GM19452 (cell line): ENCODE data around the gene ANKRD12.
"Not testable (repeated sequence)": the region's sequence is repeated elsewhere in the genome, so short reads cannot be mapped to it uniquely, and the experiment has no call there.

Source experiments
- ATAC-seq: cut with Tn5 transposase; IDR thresholded peaks from one replicate; pipeline ENCODE4 v1.9.1; 2021; ENCODE audit not compliant: unreplicated experiment

ANKRD12 gene

GRCh38 chr18:9140984-9141383 lies 4.4 kb downstream of the ANKRD12 start:
- no peak for ATAC-seq

DNA sequence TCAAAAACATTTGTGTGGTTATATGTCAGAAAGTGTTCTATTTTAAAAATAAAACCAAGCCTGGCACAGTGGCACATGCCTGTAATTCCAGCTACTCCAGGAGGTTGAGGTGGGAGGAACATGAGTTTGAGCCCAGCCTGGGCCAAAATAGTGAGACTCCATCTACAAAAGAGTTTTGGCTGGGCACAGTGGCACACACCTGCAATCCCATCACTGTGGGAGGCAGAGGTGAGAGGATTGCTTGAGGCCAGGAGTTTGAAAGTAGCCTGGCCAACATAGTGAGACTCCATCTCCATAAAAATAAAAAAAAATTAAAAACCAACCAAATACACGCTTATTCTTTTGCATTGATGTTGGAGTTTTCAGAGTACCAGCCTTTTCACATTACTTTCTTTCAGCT lies 9.6 kb downstream of the ANKRD12 start:
- ATAC-seq: no peak

DNA sequence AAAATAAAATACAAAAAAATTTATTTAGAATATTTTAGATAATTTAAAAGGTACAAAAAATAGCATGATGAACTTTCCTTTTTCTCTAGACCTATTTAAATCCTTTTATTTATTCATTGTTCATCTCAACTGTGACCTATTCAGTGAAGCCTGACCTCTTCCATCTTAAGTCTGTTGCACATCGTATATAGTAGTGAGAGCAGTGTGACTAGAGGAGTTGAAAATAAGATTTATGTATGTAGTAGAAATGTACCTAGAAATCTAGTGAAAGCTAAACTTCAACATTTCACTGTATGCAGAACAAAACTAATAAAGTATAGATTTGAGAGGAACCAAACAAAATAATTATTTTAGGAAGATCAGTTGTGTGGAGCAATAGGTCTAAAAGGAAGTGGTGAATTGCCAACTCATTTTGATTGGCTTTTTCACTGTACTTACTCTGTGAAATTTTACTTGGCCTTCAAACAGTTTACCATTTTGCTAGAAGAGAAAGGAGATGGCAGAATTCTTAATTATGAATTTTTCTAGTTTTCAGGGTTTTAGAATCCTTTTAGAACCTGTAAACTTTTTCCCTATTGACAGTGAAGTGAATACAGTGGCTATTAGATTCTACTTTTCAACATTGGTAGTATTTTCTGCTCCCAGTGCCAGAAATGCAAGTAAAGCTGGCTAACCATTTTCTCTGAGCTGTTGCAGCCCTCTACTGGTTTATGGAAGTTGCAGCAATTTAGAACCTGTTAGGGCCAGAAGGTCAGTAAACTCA lies 11.0 kb downstream of the ANKRD12 start:
- ATAC-seq: peak; percentile 37

DNA sequence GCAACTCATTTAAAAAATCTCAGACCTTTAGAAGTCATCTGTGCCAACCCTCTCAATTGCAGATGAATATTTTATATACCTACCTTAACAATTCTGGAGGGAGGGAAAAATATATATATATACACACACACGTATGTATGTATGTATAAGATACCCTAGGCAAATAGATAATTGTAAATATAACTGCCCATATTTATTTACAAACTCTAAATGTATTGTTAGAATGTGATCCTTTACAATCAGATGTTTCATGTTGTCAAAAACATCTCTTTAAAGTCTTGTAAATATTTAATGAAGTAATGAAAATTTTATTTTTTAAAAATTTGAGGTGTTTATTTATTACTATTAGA lies 11.6 kb downstream of the ANKRD12 start:
- ATAC-seq: no peak

GRCh38 chr18:9150121-9150520 lies 13.5 kb downstream of the ANKRD12 start:
- no peak for ATAC-seq

DNA sequence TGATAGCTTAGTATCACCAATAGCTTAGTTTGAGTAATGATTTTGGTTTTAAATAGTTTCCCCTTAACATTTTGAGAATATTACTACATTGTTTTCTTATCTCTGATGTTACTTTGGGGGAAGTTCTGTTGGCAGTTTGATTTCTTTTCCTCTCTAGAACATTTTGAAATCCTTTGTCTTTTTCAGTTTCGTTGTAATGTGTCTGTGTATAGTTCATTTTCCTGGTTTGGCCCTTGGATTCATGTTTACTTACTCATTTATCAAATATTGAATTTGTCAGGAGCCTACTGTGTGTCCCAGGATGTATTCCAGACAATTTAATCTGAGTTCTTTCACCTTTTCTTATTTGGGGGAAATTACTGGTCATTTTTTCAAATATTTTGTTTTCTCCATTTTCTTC lies 16.7 kb downstream of the ANKRD12 start:
- ATAC-seq: no peak

DNA sequence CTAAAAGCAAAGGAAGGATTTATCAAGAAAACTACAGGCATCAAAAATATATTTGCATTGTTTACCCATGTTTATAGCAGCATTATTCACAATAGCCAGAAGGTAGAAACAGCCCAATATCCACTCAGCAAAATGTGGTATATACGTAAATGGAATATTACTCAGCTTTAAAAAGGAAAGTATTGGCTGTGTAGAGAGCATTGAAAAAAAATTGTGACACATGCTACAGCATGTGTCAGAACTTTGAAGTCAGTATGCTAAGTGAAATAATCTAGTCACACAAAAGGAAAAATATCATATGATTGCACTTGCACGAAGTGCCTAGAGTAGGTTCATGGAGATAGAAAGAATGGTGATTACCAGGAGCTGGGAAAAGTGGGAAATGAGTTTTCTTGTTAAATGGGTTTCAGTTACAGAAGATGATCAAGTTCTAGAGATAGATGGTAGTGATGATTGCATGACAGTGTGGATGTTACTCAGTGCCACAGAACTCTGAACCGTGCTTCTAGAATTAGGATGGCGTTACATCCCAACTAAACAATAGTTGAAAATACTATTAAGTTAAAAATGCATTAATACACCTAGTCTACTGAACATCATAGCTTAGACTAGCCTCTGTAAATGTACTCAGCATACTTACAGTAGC lies 20.1 kb downstream of the ANKRD12 start:
- no peak for ATAC-seq

- ATAC-seq: no peak
These were observed 21.2 kb downstream of the ANKRD12 start for GRCh38 chr18:9157806-9158205.

- ATAC-seq: no peak
These were observed 23.4 kb downstream of the ANKRD12 start for GRCh38 chr18:9160014-9160413.

- ATAC-seq: not testable (repeated sequence)
These were observed 26.1 kb downstream of the ANKRD12 start for GRCh38 chr18:9162663-9163062.

GRCh38 chr18:9164149-9164548 lies 27.6 kb downstream of the ANKRD12 start:
- ATAC-seq: not testable (repeated sequence)

DNA sequence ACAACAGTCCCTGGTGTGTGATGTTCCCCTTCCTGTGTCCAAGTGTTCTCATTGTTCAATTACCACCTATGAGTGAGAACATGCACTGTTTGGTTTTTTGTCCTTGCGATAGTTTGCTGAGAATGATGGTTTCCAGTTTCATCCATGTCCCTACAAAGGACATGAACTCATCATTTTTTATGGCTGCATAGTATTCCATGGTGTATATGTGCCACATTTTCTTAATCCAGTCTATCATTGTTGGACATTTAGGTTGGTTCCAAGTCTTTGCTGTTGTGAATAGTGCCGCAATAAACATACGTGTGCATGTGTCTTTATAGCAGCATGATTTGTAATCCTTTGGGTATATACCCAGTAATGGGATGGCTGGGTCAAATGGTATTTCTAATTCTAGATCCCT lies 29.3 kb downstream of the ANKRD12 start:
- not testable (repeated sequence) for ATAC-seq

DNA sequence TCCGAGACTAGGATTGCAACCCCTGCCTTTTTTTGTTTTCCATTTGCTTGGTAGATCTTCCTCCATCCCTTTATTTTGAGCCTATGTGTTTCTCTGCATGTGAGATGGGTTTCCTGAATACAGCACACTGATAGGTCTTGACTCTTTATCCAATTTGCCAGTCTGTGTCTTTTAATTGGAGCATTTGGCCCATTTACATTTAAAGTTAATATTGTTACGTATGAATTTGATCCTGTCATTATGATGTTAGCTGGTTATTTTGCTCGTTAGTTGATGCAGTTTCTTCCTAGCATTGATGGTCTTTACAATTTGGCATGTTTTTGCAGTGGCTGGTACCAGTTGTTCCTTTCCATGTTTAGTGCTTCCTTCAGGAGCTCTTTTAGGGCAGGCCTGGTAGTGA lies 32.9 kb downstream of the ANKRD12 start:
- not testable (repeated sequence) for ATAC-seq

- not testable (repeated sequence) for ATAC-seq
These were observed 35.3 kb downstream of the ANKRD12 start for GRCh38 chr18:9171919-9172318.

DNA sequence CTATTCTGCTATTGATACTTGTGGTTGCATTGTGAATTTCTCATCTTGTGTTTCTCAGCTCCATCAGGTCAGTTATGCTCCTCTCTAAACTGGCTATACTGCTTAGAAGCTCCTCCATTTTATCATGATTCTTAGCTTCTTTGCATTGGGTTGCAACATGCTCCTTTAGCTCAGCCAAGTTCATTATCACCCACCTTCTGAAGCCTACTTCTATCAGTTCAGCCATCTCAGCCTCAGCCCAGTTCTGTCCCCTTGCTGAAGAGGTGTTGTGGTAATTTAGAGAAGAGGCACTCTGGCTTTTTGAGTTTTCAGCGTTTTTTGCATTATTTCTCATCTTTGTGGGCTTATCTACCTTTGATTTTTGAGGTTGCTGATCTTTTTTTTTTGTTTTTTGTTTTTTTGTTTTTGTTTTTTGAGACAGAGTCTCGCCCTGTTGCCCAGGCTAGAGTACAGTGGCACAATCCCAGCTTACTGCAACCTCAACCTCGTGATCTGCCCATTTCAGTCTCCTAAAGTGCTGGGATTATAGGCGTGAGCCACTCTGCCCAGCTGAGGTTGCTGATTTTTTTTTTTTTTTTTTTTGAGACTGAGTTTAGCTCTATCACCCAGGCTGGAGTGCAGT lies 36.0 kb downstream of the ANKRD12 start:
- no peak for ATAC-seq

DNA sequence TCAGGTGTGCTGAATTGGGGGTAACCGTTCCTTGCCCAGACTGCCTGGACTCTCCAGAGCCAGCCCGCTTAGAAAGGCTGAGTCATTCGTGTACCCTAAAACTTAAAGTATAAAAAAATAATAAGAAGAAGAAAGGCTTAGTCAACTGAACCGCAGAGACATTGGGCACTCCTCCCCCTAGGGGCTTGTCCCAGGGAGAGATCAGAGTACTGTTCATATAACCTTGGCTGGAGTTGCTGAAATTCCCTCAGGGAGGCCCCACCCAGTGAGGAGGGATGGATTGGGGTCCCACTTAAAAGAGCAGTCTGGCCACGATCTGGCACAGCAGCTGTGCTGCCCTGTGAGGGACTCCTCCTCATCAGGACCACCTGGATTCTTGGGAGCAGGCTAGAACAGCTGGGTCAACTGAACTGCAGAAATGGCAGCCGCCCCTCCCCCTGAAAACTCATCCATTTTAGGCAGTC lies 37.2 kb downstream of the ANKRD12 start:
- ATAC-seq: no peak

GRCh38 chr18:9174302-9174701 lies 37.7 kb downstream of the ANKRD12 start:
- ATAC-seq: no peak

- ATAC-seq: no peak
These were observed 38.5 kb downstream of the ANKRD12 start for GRCh38 chr18:9175115-9175514.

DNA sequence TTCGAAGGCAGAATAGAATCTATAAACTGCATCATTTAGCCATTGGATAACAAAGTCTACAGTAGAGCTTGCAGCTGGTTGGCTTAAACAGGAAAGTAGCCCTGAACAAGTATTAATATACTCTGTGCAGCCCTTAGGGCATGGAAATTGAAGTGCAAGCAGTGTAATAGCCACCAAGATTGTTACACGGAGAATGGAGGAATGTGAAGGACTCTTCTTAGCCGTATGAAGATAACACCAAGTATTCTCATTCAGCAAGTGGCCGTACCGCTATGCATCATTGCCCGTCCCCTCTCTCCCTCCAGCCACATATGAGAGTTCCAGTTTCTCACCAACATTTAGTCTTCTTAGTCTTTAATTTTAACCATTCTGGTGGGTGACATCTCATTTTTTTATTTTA lies 40.5 kb downstream of the ANKRD12 start:
- ATAC-seq: no peak

GRCh38 chr18:9177466-9177865 lies 40.9 kb downstream of the ANKRD12 start:
- ATAC-seq: no peak

- no peak for ATAC-seq
These were observed 42.0 kb downstream of the ANKRD12 start for GRCh38 chr18:9178557-9178956.

DNA sequence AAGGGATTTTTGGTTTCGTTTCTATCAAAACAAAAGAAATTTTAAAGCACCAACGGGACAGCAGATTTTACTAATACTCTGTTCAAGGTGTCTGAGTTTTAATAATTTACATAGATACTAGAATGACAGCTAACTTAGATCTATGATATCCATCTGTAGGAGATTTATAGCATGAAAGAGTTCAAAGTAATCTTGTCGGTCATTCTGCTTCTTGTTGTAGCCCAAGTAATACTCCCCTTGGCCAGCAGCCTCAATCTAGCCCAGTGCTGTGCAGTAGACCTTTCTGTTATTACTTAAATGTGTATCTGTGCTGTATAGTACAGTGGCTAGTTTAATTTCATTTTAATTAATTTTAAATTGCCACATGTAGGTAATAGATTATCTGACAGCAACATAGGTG lies 44.7 kb downstream of the ANKRD12 start:
- no peak for ATAC-seq
